Measurements from ENCODE around the gene DHRS3. TPM values are rescaled to one million over a fixed set of nuclear protein-coding genes. Genes with fewer than 3 reads are reported as not detected.

Gene DHRS3
- total RNA-seq, 1 experiment from 2014 or later: 37.7 TPM

DNA sequence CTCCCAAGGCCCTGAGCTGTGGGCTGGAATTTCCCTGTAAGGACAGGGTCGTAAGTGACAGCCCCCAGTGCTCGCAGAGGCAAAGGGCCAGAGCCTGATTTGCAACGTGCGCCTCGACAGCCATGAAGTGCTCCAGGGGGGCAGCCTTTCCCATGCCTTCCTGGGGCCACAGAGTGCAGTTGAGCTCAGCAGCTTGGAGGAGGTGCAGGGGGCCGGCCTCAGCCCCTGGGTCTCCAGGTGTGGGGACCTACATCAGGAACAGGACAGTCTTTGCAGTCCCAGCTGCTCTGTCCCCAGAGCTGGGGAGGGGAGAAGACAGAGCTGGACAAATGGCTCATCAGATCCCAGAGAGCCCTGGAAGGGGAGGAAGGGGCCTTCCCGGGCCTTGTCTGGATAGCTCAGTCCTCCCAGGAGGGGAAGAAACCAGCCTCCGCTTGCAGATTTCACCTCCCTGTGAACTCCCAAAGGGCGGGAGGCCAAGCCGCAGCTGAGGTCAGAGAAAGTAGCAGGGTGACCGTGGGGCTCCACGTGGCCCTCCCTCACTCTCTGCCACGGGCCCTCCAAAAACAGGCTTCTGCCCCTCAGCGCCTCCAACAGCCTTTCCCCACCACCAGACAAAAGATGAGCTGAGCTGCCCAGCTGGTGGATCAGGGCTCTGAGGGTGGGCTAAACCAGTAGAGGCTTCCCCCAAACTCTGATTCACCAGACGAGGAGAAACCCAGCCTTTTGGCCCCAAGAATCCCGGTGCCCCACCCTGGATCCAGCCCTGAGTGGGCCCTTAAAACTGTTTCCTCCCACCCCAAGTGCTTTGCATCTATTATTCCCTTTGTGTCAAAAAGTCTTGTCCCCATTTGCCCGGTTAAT, 76.5 kb downstream of the DHRS3 start (continued):
- TF ChIP-seq PREB (CRISPR knock-in tag; IDR thresholded peaks at IDR 0.05; ENCODE audit: borderline replicate concordance) (no peak), FOXP1 (CRISPR knock-in tag; IDR thresholded peaks at IDR 0.05; ENCODE audit: borderline replicate concordance) (no peak), TEAD4 (CRISPR knock-in tag; IDR thresholded peaks at IDR 0.05) (no peak), ERG (CRISPR knock-in tag; IDR thresholded peaks at IDR 0.05) (no peak)
- TF ChIP-seq, protein P1, sequence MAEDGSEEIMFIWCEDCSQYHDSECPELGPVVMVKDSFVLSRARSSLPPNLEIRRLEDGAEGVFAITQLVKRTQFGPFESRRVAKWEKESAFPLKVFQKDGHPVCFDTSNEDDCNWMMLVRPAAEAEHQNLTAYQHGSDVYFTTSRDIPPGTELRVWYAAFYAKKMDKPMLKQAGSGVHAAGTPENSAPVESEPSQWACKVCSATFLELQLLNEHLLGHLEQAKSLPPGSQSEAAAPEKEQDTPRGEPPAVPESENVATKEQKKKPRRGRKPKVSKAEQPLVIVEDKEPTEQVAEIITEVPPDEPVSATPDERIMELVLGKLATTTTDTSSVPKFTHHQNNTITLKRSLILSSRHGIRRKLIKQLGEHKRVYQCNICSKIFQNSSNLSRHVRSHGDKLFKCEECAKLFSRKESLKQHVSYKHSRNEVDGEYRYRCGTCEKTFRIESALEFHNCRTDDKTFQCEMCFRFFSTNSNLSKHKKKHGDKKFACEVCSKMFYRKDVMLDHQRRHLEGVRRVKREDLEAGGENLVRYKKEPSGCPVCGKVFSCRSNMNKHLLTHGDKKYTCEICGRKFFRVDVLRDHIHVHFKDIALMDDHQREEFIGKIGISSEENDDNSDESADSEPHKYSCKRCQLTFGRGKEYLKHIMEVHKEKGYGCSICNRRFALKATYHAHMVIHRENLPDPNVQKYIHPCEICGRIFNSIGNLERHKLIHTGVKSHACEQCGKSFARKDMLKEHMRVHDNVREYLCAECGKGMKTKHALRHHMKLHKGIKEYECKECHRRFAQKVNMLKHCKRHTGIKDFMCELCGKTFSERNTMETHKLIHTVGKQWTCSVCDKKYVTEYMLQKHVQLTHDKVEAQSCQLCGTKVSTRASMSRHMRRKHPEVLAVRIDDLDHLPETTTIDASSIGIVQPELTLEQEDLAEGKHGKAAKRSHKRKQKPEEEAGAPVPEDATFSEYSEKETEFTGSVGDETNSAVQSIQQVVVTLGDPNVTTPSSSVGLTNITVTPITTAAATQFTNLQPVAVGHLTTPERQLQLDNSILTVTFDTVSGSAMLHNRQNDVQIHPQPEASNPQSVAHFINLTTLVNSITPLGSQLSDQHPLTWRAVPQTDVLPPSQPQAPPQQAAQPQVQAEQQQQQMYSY (CRISPR knock-in tag; IDR thresholded peaks at IDR 0.05): no peak
- TF ChIP-seq, protein P2, sequence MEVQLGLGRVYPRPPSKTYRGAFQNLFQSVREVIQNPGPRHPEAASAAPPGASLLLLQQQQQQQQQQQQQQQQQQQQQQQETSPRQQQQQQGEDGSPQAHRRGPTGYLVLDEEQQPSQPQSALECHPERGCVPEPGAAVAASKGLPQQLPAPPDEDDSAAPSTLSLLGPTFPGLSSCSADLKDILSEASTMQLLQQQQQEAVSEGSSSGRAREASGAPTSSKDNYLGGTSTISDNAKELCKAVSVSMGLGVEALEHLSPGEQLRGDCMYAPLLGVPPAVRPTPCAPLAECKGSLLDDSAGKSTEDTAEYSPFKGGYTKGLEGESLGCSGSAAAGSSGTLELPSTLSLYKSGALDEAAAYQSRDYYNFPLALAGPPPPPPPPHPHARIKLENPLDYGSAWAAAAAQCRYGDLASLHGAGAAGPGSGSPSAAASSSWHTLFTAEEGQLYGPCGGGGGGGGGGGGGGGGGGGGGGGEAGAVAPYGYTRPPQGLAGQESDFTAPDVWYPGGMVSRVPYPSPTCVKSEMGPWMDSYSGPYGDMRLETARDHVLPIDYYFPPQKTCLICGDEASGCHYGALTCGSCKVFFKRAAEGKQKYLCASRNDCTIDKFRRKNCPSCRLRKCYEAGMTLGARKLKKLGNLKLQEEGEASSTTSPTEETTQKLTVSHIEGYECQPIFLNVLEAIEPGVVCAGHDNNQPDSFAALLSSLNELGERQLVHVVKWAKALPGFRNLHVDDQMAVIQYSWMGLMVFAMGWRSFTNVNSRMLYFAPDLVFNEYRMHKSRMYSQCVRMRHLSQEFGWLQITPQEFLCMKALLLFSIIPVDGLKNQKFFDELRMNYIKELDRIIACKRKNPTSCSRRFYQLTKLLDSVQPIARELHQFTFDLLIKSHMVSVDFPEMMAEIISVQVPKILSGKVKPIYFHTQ (CRISPR knock-in tag; IDR thresholded peaks at IDR 0.05): no peak
- TF ChIP-seq, protein P3, sequence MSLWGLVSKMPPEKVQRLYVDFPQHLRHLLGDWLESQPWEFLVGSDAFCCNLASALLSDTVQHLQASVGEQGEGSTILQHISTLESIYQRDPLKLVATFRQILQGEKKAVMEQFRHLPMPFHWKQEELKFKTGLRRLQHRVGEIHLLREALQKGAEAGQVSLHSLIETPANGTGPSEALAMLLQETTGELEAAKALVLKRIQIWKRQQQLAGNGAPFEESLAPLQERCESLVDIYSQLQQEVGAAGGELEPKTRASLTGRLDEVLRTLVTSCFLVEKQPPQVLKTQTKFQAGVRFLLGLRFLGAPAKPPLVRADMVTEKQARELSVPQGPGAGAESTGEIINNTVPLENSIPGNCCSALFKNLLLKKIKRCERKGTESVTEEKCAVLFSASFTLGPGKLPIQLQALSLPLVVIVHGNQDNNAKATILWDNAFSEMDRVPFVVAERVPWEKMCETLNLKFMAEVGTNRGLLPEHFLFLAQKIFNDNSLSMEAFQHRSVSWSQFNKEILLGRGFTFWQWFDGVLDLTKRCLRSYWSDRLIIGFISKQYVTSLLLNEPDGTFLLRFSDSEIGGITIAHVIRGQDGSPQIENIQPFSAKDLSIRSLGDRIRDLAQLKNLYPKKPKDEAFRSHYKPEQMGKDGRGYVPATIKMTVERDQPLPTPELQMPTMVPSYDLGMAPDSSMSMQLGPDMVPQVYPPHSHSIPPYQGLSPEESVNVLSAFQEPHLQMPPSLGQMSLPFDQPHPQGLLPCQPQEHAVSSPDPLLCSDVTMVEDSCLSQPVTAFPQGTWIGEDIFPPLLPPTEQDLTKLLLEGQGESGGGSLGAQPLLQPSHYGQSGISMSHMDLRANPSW (CRISPR knock-in tag; conservative IDR thresholded peaks at IDR 0.05; ENCODE audit: low read depth): no peak

- no peak overlapping the region for H3K27ac Mint-ChIP-seq
- H3K27me3 Mint-ChIP-seq (ENCODE audit: low read depth): peaks cover 3% of the 10 kb centered on the region; the same call in 1 of the 2 replicates
- POLR2A ChIA-PET: interaction anchor here (1.1 to 2.2 kb wide), 3 partner anchors 55 to 77 kb away, joined by 3 to 7 read pairs (median 4); partner anchors contain the start of gene DHRS3
- no peak for ATAC-seq
- no peaks in the 10 kb centered on the region for H3K9me3 Mint-ChIP-seq
- no peak for TF ChIP-seq SMAD3 (CRISPR knock-in tag; IDR thresholded peaks at IDR 0.05; ENCODE audit: borderline replicate concordance)
- TF ChIP-seq TP53 (CRISPR knock-in tag; IDR thresholded peaks at IDR 0.05): no peak
- TF ChIP-seq, protein P3 (CRISPR knock-in tag; conservative IDR thresholded peaks at IDR 0.05; ENCODE audit: low read depth): no peak
- H3K4me3 Mint-ChIP-seq: peak overlapping the region; percentile 51; the same call in 1 of the 2 replicates
- no peak for DNase-seq (ENCODE audit: low spot score)
- peaks cover 26% of the 10 kb centered on the region for H3K4me1 Mint-ChIP-seq
- CTCF ChIA-PET: interaction anchor here (0.6 to 2.4 kb wide), 11 partner anchors 10 to 265 kb away, joined by 3 to 12 read pairs (median 4); no protein-coding TSS in a partner anchor
- no peaks in the 10 kb centered on the region for H3K36me3 Mint-ChIP-seq
Measured at GRCh38 chr1:12540580-12541273, 77.3 kb downstream of the DHRS3 start.

Data from WTC11 (cell line).